Posterior cingulate gyrus (tissue), 11 donors: ENCODE data around the gene ARHGAP22.
A peak's percentile ranks its signal among the peaks of the same experiment; 100 is the strongest.
"Not testable (repeated sequence)": the region's sequence is repeated elsewhere in the genome, so short reads cannot be mapped to it uniquely, and the experiment has no call there.

ENCODE experiments used
- DNase-seq, 10 donors: peaks; one replicate each; pipeline versions ENCODE4 v3.0.0 to v3.0.0-alpha.2; 2020 to 2021; ENCODE audit warnings: mixed read lengths in 3 of 10
- intact Hi-C: fragments of 100-400 bp; cut with DNase I; formaldehyde crosslinking; loops from one replicate; pipeline ENCODE4 v1.15.1; 2023

The ARHGAP22 gene

DNA sequence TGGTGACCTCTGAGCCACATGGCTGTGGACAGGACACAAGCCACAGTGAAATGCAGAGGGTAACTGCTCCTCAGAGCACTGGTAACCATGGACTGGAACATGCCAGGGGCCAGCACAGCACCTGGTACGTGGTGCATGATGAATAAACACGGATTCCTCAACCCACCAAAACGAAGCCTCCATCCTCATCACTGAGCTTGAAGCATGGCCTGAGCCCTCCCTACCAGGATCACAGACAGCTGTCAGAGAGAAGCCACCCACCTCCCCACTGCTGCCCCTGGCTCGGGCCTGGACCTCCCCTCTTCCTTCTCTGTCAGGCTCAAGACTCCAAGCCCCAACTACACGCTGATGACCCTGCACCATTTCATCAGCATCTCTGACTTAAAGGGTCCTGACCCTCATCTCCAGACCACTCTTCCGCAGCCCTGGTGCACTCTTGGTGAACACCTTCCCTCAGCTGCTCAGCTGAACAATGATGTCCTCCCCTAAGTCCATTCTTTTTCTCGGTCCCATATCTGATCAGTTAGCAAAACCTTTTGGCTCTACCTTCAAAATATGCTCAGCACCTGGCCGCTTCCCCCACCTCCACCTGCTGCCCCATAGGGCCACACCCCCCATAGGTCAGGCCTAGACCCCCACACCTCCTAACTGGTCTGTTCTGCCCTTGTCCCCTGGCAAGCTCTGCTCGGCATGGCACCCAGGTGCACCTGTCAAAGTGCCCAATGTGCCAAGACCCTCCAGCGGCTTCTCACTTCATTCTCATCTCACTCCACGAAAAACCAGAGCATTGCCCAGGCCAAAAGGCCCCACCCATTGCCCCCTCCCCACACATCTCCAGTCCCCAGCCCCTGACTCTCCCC lies 157.3 kb downstream of the ARHGAP22 start:
- peak in 4 of 10 donors; percentile 2 to 77 (median 52) for DNase-seq
- intact Hi-C loops = no loop called here

- DNase-seq = peak in 3 of 10 donors; percentile 2 to 72 (median 14)
These were observed 158.1 kb downstream of the ARHGAP22 start for GRCh38 chr10:48446785-48447184.

GRCh38 chr10:48445932-48446331 lies 158.9 kb downstream of the ARHGAP22 start:
- intact Hi-C loops = no loop called here
- DNase-seq = peak in 1 of 10 donors; percentile 29

More at GRCh38 chr10:48446785-48447184, 158.1 kb downstream of the ARHGAP22 start:
- intact Hi-C loops = no loop called here

GRCh38 chr10:48444861-48445841 lies 159.7 kb downstream of the ARHGAP22 start:
- intact Hi-C loops = no loop called here

DNA sequence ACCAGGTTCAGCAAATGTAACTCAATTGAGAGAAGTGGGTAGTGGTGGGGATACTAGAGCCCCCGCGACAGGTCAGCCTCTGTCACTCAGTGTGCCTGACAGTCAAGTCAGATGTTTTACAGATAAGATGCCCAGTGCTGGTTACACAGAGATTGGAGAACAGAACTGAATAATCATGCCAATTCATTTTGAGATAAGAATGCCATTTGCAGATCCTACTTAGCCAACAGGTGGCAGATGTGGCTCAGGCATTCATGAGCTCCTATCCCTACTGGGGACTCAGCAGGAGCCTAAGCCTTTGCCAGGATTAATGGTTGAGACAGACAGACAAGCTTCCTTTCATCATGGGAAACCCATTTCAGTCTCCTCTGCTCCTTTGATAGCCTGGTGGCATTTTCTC lies 160.6 kb downstream of the ARHGAP22 start:
- intact Hi-C loops = no loop called here
- no peak for DNase-seq

More at GRCh38 chr10:48444861-48445841, 159.7 kb downstream of the ARHGAP22 start:
- DNase-seq = peak in 3 of 10 donors; percentile 17 to 85 (median 78)

GRCh38 chr10:48442809-48443177 lies 162.1 kb downstream of the ARHGAP22 start:
- intact Hi-C loops = no loop called here
- peak in 1 of 10 donors; percentile 46 for DNase-seq

- DNase-seq = peak in 2 of 10 donors; percentile 52 to 57
- intact Hi-C loops = no loop called here
These were observed 162.6 kb downstream of the ARHGAP22 start for GRCh38 chr10:48442090-48442808.

DNA sequence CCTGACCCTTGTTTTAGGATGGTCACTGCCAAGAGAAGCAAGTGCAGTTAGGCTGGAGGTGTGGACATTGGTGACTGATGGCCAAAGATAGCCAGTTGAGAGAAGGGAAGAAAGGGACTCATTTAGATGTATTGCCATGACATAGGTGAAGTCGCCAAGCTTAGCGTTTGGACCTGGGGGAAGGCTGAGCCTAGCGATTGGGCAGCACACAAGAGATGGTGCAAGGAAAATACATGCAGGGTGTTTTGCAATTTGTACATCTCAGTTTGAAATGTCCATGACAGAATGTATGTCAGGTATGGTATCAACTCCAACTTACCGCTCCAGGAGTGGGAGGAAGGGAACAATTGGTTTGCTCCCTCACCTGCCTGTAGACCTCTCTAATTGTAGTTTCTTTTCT lies 164.1 kb downstream of the ARHGAP22 start:
- intact Hi-C loops = no loop called here
- DNase-seq = peak in 1 of 10 donors; percentile 35

GRCh38 chr10:48439581-48440041 lies 165.3 kb downstream of the ARHGAP22 start:
- peak in 2 of 10 donors; percentile 71 for DNase-seq
- intact Hi-C loops = no loop called here

- intact Hi-C loops = no loop called here
- DNase-seq = no peak
These were observed 165.8 kb downstream of the ARHGAP22 start for GRCh38 chr10:48439031-48439430.

DNA sequence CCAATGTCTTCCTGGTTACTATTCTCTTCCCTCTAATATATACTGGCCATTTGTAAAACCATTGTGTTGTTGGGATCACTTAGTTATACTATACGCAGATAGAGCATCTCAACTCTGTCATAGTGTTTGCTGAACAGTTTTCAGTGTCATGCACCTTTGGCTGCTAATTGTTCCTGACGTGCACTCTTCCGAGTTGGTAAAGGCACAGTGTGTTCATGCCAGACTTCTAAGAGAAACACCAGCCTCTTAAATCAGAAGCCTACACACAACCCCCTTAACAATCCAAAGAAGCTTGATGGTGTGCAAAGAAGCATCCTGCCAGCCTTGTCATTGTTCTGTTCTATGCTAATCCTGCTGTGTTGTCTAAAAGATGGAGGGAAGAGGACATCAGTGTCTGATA lies 167.3 kb downstream of the ARHGAP22 start:
- DNase-seq = no peak
- intact Hi-C loops = no loop called here

- intact Hi-C loops = no loop called here
- no peak for DNase-seq
These were observed 173.0 kb downstream of the ARHGAP22 start for GRCh38 chr10:48431871-48432270.

DNA sequence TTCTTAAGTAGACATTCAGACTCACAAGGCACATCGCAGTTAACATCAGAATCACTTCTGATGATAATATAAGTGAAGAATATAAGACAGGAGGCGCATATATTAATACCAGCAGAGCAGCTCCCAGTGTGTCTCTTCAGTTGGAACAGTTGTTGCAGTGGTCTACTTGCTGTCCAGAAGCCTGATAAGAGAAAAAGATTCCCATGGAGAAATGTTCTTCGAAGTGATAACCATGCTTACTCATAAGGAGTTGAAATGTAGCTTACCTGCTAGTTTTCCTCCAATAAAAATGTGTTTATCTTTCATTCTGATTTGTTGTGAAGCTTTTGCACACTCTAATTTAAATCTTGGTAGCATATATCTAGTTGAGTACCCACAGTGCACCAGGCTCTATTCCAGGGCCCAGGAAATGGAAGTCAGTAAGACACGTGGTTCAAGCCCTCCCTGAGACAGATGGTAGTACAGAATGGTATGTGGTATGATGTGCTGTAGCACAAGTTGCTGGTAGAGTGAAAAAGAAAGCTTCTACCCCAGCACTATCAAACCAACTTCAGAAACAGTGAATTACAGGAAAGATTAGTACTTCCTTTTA lies 174.4 kb downstream of the ARHGAP22 start:
- no peak for DNase-seq
- intact Hi-C loops = no loop called here

DNA sequence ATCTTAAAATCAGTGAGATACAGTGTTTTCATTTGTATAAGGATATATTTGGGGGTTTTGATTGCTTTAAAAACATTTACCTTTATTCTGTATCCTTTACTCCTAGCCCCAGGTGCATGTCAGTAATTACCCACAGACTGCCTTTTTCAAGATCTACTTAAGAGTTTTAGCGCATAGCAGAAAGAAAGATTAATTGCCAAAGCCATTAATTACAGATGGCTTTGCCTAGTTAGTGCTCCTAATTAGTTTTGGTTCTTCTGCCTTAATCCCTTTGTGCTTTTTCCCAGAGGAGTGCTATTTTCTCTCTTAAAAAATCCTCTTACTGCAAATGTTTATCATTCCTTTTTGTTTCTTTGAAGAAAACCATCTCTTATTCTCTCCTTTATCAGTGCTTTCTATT lies 175.6 kb downstream of the ARHGAP22 start:
- intact Hi-C loops = no loop called here

DNA sequence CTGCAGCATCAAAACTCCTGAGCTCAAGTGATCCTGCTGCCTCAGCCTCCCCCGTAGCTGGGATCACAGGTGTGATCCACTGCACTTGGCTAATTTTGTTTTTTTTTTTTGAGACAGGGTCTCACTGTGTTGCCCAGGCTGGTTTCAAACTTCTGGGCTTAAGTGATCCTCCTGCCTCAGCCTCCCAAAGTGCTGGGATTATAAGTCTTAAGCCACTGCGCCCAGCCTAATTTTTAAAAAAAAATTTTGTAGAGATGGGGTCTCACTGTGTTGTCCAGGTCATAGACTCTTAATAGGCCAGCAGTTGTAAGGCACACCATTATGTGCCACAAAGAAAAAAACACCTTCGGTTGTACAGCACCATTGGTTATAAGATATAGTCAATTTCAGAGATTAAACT lies 176.0 kb downstream of the ARHGAP22 start:
- intact Hi-C loops = no loop called here

More for the DNA sequence above, 175.6 kb downstream of the ARHGAP22 start:
- no peak for DNase-seq

DNA sequence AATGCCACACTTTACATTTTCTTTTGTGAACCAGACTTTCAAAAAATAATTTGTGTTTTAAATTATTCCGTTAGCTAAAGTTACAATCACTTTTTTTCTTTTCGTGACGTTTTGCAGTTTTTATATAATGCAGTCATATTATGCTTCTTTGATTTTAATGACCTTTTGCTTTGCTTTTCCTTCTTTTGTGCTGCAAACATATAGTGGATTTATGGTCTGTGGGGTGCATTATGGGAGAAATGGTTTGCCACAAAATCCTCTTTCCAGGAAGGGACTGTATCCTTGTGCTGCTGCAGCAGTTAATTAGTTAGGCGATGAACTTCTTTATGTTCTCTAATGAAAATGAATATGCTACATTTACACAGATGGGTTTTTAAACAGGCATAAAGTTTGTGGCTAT lies 181.0 kb downstream of the ARHGAP22 start:
- intact Hi-C loops = no loop called here
- DNase-seq = no peak

More for the DNA sequence above, 176.0 kb downstream of the ARHGAP22 start:
- no peak for DNase-seq

GRCh38 chr10:48421862-48422261 lies 183.0 kb downstream of the ARHGAP22 start:
- intact Hi-C loops, DNase-seq: not testable (repeated sequence)

GRCh38 chr10:48419714-48420113 lies 185.2 kb downstream of the ARHGAP22 start:
- DNase-seq = no peak
- intact Hi-C loops = no loop called here

- intact Hi-C loops = no loop called here
- no peak for DNase-seq
These were observed 186.6 kb downstream of the ARHGAP22 start for GRCh38 chr10:48418189-48418788.
